ENCODE data around the gene STXBP6. TPM values are rescaled to one million over a fixed set of nuclear protein-coding genes. Genes with fewer than 3 reads are reported as not detected.

The STXBP6 gene
- total RNA-seq, 2 experiments from 2014 or later: not detected

GRCh38 chr14:24844011-24844410 is 205.9 kb downstream of the STXBP6 start:
- H3K9me3 ChIP-seq (ENCODE audit: control insufficient read depth in 1 of 2, insufficient read depth in 1 of 2, low read length in 2 of 2): no peaks in the 10 kb centered on the region
- intact Hi-C loops (cut with DNase I, micrococcal nuclease): no loop called here
- Mint-ChIP-seq H3K4me1 (ENCODE audit: low read depth) (no peaks in the 10 kb centered on the region), H3K27ac (no peak overlapping the region), H3K4me3 (no peak overlapping the region), H3K9me3 (no peaks in the 10 kb centered on the region), H3K27me3 (peaks cover 6% of the 10 kb centered on the region), H3K36me3 (ENCODE audit: low read depth) (no peaks in the 10 kb centered on the region)
- ChIA-PET CTCF (no interaction called here), POLR2A (no interaction called here)
- no peaks in the 10 kb centered on the region for H3K36me3 ChIP-seq (ENCODE audit: insufficient read depth, low read length)
- no peaks in the 10 kb centered on the region for H3K4me1 ChIP-seq (ENCODE audit: insufficient read depth, low read length)
- TF ChIP-seq CTCF (IDR thresholded peaks at IDR 0.05): no peak
- DNase-seq (no peak), ATAC-seq (ENCODE audit: poor library complexity) (no peak)
- H3K4me3 ChIP-seq (ENCODE audit: low read length): no peak overlapping the region
- peaks cover 0 to 7% of the 10 kb centered on the region in 2 experiments for H3K27me3 ChIP-seq (ENCODE audit: control insufficient read depth in 1 of 2, insufficient read depth in 2 of 2, low read length in 2 of 2)
- no peak overlapping the region for H3K27ac ChIP-seq (ENCODE audit: low read depth in 1 of 2, low read length in 2 of 2)

DNA sequence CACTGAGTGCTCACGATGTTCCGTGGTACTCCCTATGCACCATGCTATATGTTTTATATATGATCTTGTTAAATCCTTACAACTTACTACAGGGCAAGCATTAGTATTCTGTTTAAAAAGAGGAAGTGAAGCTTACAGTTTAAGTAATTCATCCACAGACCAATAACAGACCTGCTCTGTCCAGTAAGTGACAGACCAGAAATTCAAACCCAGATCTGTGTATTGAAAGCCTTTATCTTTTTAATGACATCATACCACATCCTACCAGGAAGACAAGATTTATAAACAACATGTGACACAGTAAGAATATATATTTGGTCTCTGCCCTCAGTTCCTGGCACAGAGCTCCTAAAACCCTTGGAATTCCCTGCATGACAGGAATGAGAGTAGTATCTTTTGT is 206.5 kb downstream of the STXBP6 start:
- Histone ChIP-seq H3K4me3 (ENCODE audit: low read length) (no peak overlapping the region), H3K27me3 (ENCODE audit: control insufficient read depth in 1 of 2, insufficient read depth in 2 of 2, low read length in 2 of 2) (peaks cover 0 to 2% of the 10 kb centered on the region in 2 experiments), H3K27ac (ENCODE audit: low read depth in 1 of 2, low read length in 2 of 2) (no peak overlapping the region), H3K9me3 (ENCODE audit: control insufficient read depth in 1 of 2, insufficient read depth in 1 of 2, low read length in 2 of 2) (no peaks in the 10 kb centered on the region), H3K36me3 (ENCODE audit: insufficient read depth, low read length) (no peaks in the 10 kb centered on the region), H3K4me1 (ENCODE audit: insufficient read depth, low read length) (no peaks in the 10 kb centered on the region)
- Mint-ChIP-seq H3K4me3 (no peak overlapping the region), H3K27me3 (peaks cover 6% of the 10 kb centered on the region), H3K9me3 (no peaks in the 10 kb centered on the region), H3K36me3 (ENCODE audit: low read depth) (no peaks in the 10 kb centered on the region), H3K27ac (no peak overlapping the region), H3K4me1 (ENCODE audit: low read depth) (no peaks in the 10 kb centered on the region)
- TF ChIP-seq CTCF (IDR thresholded peaks at IDR 0.05): no peak
- intact Hi-C loops (cut with DNase I, micrococcal nuclease): no loop called here
- POLR2A ChIA-PET: no interaction called here
- DNase-seq: no peak
- ATAC-seq (ENCODE audit: poor library complexity): no peak
- CTCF ChIA-PET: no interaction called here

DNA sequence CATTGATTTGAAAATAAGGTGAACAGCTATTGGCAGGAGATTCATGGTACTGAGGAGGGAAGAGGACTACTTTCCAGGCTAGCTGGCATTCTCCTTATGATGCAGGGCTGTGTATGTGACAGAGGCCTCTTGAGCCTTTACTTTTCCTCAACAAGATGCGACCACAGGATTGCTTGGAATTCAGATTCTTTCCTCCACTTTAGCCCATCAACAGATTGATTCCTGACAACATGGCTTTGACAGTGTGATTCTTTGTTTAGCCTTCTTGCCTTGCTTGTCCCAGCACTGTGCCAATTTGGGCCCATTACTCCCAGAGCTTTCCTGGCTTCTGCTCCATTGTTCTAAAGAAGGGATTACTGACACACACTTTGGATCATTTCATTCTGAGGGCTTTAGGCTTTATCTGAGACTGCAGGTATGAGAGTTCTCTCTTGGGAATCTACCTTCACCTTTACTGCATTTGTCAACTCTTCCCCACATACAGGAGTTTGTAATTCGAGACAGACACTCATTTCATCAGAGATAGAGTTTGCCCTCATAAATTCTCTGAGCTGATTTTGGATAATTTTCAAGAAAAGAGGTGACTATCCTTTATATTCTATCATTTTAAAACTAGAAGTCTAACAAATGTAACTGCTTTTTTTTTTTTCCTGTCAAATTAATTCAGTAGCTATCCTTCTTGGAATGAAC is 209.6 kb downstream of the STXBP6 start:
- no peaks in the 10 kb centered on the region for H3K4me1 Mint-ChIP-seq (ENCODE audit: low read depth)
- no peaks in the 10 kb centered on the region for H3K36me3 Mint-ChIP-seq (ENCODE audit: low read depth)
- no peak overlapping the region for H3K27ac ChIP-seq (ENCODE audit: low read depth in 1 of 2, low read length in 2 of 2)
- H3K4me1 ChIP-seq (ENCODE audit: insufficient read depth, low read length): no peaks in the 10 kb centered on the region
- DNase-seq (no peak), ATAC-seq (ENCODE audit: poor library complexity) (no peak)
- H3K27me3 Mint-ChIP-seq: peaks cover 5% of the 10 kb centered on the region
- TF ChIP-seq CTCF (IDR thresholded peaks at IDR 0.05): no peak
- no peak overlapping the region for H3K4me3 Mint-ChIP-seq
- H3K9me3 ChIP-seq (ENCODE audit: control insufficient read depth in 1 of 2, insufficient read depth in 1 of 2, low read length in 2 of 2): no peaks in the 10 kb centered on the region
- H3K4me3 ChIP-seq (ENCODE audit: low read length): no peak overlapping the region
- H3K36me3 ChIP-seq (ENCODE audit: insufficient read depth, low read length): no peaks in the 10 kb centered on the region
- intact Hi-C loops (cut with DNase I, micrococcal nuclease): no loop called here
- H3K27me3 ChIP-seq (ENCODE audit: control insufficient read depth in 1 of 2, insufficient read depth in 2 of 2, low read length in 2 of 2): no peaks in the 10 kb centered on the region
- ChIA-PET POLR2A (no interaction called here), CTCF (no interaction called here)
- H3K9me3 Mint-ChIP-seq: no peaks in the 10 kb centered on the region
- H3K27ac Mint-ChIP-seq: no peak overlapping the region

Data from CD4-positive, alpha-beta T cell (primary cell).